A673 (cell line): Measurements from ENCODE around the gene SYS1. TPM values are rescaled to one million over a fixed set of nuclear protein-coding genes. Genes with fewer than 3 reads are reported as not detected.

ENCODE experiments used
- BruUV-seq: library from RNA; stranded (reverse); fragments of 400-500 nt; replicated peaks from 2 replicates; lab custom pipeline; 2021; lab: Mats Ljungman, UMichigan
- CTCF ChIA-PET: fragments of 300-600 bp; sonication (Branson Sonifier 250); formaldehyde crosslinking; loops from one replicate; lab custom pipeline; 2022; ENCODE audit warnings: antibody characterized with exemption; lab: Charles Lee
- POLR2A ChIA-PET: fragments of 300-600 bp; sonication (Branson Sonifier 250); formaldehyde crosslinking; loops from one replicate; lab custom pipeline; 2022; ENCODE audit warnings: antibody characterized with exemption; ENCODE audit not compliant: low non-redundant PET; lab: Charles Lee
- DNase-seq: peaks from one replicate; pipeline ENCODE4 v3.0.0-alpha.2; 2015; ENCODE audit warnings: low spot score
- H3K27ac ChIP-seq: fragments of 200-600 bp; sonication (generic); 2 replicates; pipeline ENCODE4 v1.5.1; 2016; ENCODE audit warnings: mixed run types, low read depth, mild to moderate bottlenecking, mixed read lengths, antibody characterized with exemption, low read length; ENCODE audit not compliant: poor library complexity, severe bottlenecking
- H3K27me3 ChIP-seq: fragments of 200-600 bp; sonication (generic); replicated peaks from 2 replicates; pipeline ENCODE4 v1.6.1; 2017; ENCODE audit warnings: mixed run types, low read depth, mild to moderate bottlenecking, mixed read lengths, antibody characterized with exemption, low read length; ENCODE audit not compliant: insufficient read depth, poor library complexity
- H3K36me3 ChIP-seq: fragments of 200-600 bp; sonication (generic); 2 replicates; pipeline ENCODE4 v1.6.1; 2016; ENCODE audit warnings: mixed run types, mild to moderate bottlenecking, mixed read lengths, antibody characterized with exemption, low read length; ENCODE audit not compliant: insufficient read depth, poor library complexity, severe bottlenecking
- H3K4me1 ChIP-seq: fragments of 200-600 bp; sonication (generic); 2 replicates; pipeline ENCODE4 v1.6.1; 2017; ENCODE audit warnings: mixed run types, mild to moderate bottlenecking, mixed read lengths, antibody characterized with exemption, low read length; ENCODE audit not compliant: insufficient read depth, poor library complexity, severe bottlenecking
- H3K4me3 ChIP-seq: fragments of 200-600 bp; sonication (generic); 2 replicates; pipeline ENCODE4 v1.5.1; 2016; ENCODE audit warnings: low read depth, mixed run types, mild to moderate bottlenecking, mixed read lengths, low read length; ENCODE audit not compliant: poor library complexity, severe bottlenecking
- H3K9me3 ChIP-seq: fragments of 200-600 bp; sonication (generic); 2 replicates; pipeline ENCODE4 v1.6.1; 2016; ENCODE audit warnings: mixed run types, low read depth, mild to moderate bottlenecking, mixed read lengths, antibody characterized with exemption, low read length; ENCODE audit not compliant: poor library complexity, severe bottlenecking
- CTCF ChIP-seq: fragments of 300-800, 200-600 bp; sonication (generic); conservative IDR thresholded peaks from 2 replicates; pipeline ENCODE4 v1.5.1; 2017; ENCODE audit warnings: low read depth, mild to moderate bottlenecking, antibody characterized with exemption, low read length, moderate library complexity, mixed read lengths
- EZH2 ChIP-seq: fragments of 200-600 bp; sonication (generic); IDR thresholded peaks from 2 replicates; pipeline ENCODE4 v1.6.1; 2017; ENCODE audit warnings: borderline replicate concordance, low read depth, mild to moderate bottlenecking, mixed read lengths, antibody characterized with exemption, low read length; ENCODE audit not compliant: poor library complexity, severe bottlenecking
- intact Hi-C: fragments of 100-400 bp; cut with micrococcal nuclease; formaldehyde crosslinking; loops from one replicate; pipeline ENCODE4 v1.10.0; 2022; ENCODE audit not compliant: unreplicated experiment
- total RNA-seq: library from RNA; stranded (reverse); gene quantifications from 2 replicates; pipeline ENCODE4 v1.2.3, GENCODE V29; 2021

SYS1 gene
- total RNA-seq, 1 experiment from 2014 or later: 22.8 TPM

GRCh38 chr20:45346291-45346718 is 16.7 kb upstream of the SYS1 start:
- TF ChIP-seq CTCF (no peak), EZH2 (no peak)
- ChIA-PET CTCF (no interaction called here), POLR2A (interaction anchor here (0.5 kb wide), 1 partner anchor 181 kb away, joined by 9 read pairs; no protein-coding TSS in a partner anchor)
- H3K36me3 ChIP-seq: no peaks in the 10 kb centered on the region
- no peak overlapping the region for H3K27ac ChIP-seq
- no peaks in the 10 kb centered on the region for H3K9me3 ChIP-seq
- DNase-seq: no peak
- H3K4me3 ChIP-seq: no peak overlapping the region
- no peaks in the 10 kb centered on the region for H3K27me3 ChIP-seq
- intact Hi-C loops: no loop called here
- peaks cover 47% of the 10 kb centered on the region for H3K4me1 ChIP-seq
- no TSS peak for BruUV-seq

GRCh38 chr20:45346851-45347250 is 16.1 kb upstream of the SYS1 start:
- no peaks in the 10 kb centered on the region for H3K9me3 ChIP-seq
- no peak overlapping the region for H3K27ac ChIP-seq
- intact Hi-C loops: no loop called here
- POLR2A ChIA-PET: interaction anchor here (0.6 kb wide), 1 partner anchor 16 kb away, joined by 4 read pairs; the partner anchor contains the start of gene SYS1
- DNase-seq: no peak
- H3K27me3 ChIP-seq: no peaks in the 10 kb centered on the region
- H3K4me3 ChIP-seq: peak overlapping the region; percentile 65
- CTCF ChIA-PET: no interaction called here
- no TSS peak for BruUV-seq
- H3K4me1 ChIP-seq: peaks cover 47% of the 10 kb centered on the region
- TF ChIP-seq EZH2: no peak
- TF ChIP-seq CTCF: no peak
- no peaks in the 10 kb centered on the region for H3K36me3 ChIP-seq

GRCh38 chr20:45347297-45347935 is 15.5 kb upstream of the SYS1 start:
- H3K36me3 ChIP-seq: no peaks in the 10 kb centered on the region
- peaks cover 47% of the 10 kb centered on the region for H3K4me1 ChIP-seq
- ChIA-PET POLR2A (interaction anchor here (0.6 kb wide), 1 partner anchor 15 kb away, joined by 4 read pairs; the partner anchor contains the start of gene SYS1), CTCF (interaction anchor here (0.8 kb wide), 1 partner anchor 16 kb away, joined by 3 read pairs; the partner anchor contains the start of gene SYS1)
- H3K27ac ChIP-seq: peak overlapping the region; percentile 85
- H3K9me3 ChIP-seq: no peaks in the 10 kb centered on the region
- H3K27me3 ChIP-seq: no peaks in the 10 kb centered on the region
- no peak for DNase-seq
- BruUV-seq: TSS peak; percentile 56
- TF ChIP-seq CTCF: no peak
- peak overlapping the region; percentile 65 for H3K4me3 ChIP-seq
- intact Hi-C loops: no loop called here
